ENCODE results near the gene ACADSB. TPM values are rescaled to one million over a fixed set of nuclear protein-coding genes. Genes with fewer than 3 reads are reported as not detected.

ACADSB gene
- polyA plus RNA-seq (2011; rRNA removed) (12.5 and 16.1 TPM in 2 replicates), polyA minus RNA-seq (2011; rRNA and poly(A)+ RNA removed) (6.3 and 8.7 TPM in 2 replicates)

DNA sequence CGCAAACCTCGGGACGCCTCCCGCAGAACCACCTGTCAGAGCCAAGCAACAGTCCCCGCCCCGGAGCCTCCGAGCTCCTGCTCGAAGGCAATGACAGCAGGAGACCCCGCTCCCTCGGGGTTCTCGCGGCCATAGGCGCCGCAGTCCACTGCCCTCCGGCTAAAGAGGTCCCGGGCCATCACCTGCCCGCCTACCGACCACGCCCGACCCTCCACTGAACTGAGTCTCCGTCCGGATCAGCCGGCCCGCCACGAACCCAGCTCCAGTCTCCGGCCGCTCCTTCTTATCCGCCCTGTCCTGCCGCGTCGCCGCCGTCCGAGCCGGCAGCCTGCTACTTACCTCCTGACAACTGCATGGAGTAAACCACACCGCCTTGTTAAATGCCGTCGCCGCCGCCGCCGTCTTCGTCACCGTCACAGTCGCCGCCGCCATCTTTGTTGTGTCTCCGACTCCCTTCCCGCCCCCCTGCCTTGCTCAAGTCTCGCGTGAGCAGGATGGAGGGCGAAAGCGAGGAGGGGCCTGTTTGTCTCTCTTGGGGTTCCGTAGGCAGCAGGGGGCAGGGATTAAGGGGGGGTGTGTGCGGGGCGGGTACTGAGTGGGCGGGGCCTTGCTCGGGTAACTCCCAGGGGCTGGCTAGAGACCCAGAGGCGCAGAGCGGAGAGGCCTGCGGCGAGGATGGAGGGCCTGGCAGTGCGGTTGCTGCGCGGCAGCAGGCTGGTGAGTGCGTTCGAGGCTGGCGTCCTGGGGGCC, at the start of gene ACADSB, which contains the start of gene IKZF5:
TSS of gene ACADSB (plus strand) at position 652 of the 750 bp plus-strand sequence. CDS start at position 676, 24 bp downstream.
TSS of gene IKZF5 (minus strand) at position 441 of the 750 bp plus-strand sequence. CDS start 10,170 bp downstream, outside the sequence.
- H3K27ac ChIP-seq (ENCODE audit: low read depth, low read length), result peak within 1 kb of the TSS; percentile 73
- TF ChIP-seq, protein P1, sequence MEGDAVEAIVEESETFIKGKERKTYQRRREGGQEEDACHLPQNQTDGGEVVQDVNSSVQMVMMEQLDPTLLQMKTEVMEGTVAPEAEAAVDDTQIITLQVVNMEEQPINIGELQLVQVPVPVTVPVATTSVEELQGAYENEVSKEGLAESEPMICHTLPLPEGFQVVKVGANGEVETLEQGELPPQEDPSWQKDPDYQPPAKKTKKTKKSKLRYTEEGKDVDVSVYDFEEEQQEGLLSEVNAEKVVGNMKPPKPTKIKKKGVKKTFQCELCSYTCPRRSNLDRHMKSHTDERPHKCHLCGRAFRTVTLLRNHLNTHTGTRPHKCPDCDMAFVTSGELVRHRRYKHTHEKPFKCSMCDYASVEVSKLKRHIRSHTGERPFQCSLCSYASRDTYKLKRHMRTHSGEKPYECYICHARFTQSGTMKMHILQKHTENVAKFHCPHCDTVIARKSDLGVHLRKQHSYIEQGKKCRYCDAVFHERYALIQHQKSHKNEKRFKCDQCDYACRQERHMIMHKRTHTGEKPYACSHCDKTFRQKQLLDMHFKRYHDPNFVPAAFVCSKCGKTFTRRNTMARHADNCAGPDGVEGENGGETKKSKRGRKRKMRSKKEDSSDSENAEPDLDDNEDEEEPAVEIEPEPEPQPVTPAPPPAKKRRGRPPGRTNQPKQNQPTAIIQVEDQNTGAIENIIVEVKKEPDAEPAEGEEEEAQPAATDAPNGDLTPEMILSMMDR (IDR thresholded peaks at IDR 0.05; ENCODE audit: low read depth, low read length), result no peak
- CTCF ChIA-PET, result interaction anchor here (1.5 to 2.1 kb wide), 3 partner anchors 27 to 125 kb away, joined by 3 to 24 read pairs (median 4); partner anchors contain the start of gene PSTK
- H3K4me3 ChIP-seq (ENCODE audit: low read depth, low read length), result peak within 1 kb of the TSS; percentile 91
- H3K27me3 ChIP-seq (ENCODE audit: control insufficient read depth, insufficient read depth, low read length), result no peaks in the 10 kb centered on the region
- H3K9me3 ChIP-seq (ENCODE audit: control insufficient read depth, insufficient read depth, low read length), result peaks cover 4% of the 10 kb centered on the region; the same call in 1 of the 2 replicates
- POLR2A ChIA-PET, result interaction anchor here (0.5 to 1.4 kb wide), 4 partner anchors 9 to 54 kb away, joined by 3 to 11 read pairs (median 5); partner anchors contain the start of gene C10orf88
- DNase-seq (ENCODE audit: low read depth, low spot score), result peak; percentile 95

DNA sequence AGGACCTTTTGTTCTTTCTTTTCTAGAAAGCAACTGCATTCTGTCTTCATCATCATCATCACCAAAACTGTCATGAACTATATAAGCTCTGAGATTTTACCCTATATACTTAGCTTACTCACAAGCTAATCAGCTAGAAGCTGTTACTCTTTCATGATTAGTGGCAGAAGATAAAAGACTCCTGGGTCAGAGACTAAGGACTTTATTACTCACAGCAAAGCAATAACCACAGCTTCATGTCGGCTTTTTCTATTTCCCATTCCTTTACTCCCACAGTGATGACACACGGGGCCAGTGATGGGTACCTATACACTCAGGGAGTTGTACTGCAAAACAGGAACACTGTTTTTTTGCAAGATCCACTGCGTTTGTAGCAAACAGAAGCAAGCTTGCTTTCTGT, 46.4 kb upstream of the ACADSB start:
- Histone ChIP-seq H3K27me3 (ENCODE audit: control insufficient read depth, insufficient read depth, low read length) (no peaks in the 10 kb centered on the region), H3K27ac (ENCODE audit: low read depth, low read length) (no peak overlapping the region), H3K9me3 (ENCODE audit: control insufficient read depth, insufficient read depth, low read length) (no peaks in the 10 kb centered on the region; the same call in 1 of the 2 replicates), H3K4me3 (ENCODE audit: low read depth, low read length) (no peak overlapping the region)
- no peak for DNase-seq (ENCODE audit: low read depth, low spot score)
- TF ChIP-seq, protein P1 (IDR thresholded peaks at IDR 0.05; ENCODE audit: low read depth, low read length), result no peak
- ChIA-PET CTCF (interaction anchor here (0.7 to 1.2 kb wide), 2 partner anchors 17 to 20 kb away, joined by 3 to 11 read pairs; partner anchors contain the start of gene PSTK), POLR2A (no interaction called here)

DNA sequence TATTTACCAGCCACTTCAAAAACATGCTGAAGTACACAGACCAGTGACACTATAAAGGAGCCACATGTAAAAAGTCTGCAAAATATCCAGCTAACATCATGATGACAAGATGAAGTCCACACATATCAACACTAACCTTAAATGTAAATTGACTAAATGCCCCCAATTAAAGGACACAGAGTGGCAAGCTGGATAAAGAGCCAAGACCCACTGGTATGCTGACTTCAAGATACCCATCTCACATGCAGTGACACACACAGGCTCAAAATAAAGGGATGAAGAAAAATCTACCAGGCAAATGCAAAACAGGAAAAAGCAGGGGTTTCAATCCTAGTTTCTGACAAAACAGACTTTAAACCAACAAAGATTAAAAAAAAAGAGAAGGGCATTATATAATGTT, 41.9 kb upstream of the ACADSB start:
- no peaks in the 10 kb centered on the region for H3K27me3 ChIP-seq (ENCODE audit: control insufficient read depth, insufficient read depth, low read length)
- no peak overlapping the region for H3K27ac ChIP-seq (ENCODE audit: low read depth, low read length)
- no peak for DNase-seq (ENCODE audit: low read depth, low spot score)
- CTCF ChIA-PET, result no interaction called here
- no peaks in the 10 kb centered on the region; the same call in 1 of the 2 replicates for H3K9me3 ChIP-seq (ENCODE audit: control insufficient read depth, insufficient read depth, low read length)
- H3K4me3 ChIP-seq (ENCODE audit: low read depth, low read length), result no peak overlapping the region
- POLR2A ChIA-PET, result no interaction called here
- TF ChIP-seq, protein P1 (IDR thresholded peaks at IDR 0.05; ENCODE audit: low read depth, low read length), result no peak

DNA sequence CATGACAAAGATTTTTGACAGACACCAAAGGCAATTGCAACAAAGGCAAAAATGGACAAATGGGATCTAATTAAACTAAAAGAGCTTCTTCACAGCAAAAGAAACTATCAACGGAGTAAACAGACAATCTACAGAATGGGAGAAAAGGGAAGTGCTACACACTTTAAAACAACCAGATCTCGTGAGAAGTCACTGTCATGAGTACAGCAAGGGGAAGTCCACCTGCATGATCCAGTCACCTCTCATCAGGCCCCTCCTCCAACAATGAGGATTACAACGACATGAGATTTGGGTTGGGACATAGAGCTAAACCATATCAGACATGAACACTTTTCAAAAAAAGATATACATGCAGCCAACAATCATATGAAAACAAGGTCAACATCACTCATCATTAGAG, 40.1 kb upstream of the ACADSB start:
- CTCF ChIA-PET, result interaction anchor here (0.6 kb wide), 1 partner anchor 10 kb away, joined by 3 read pairs; no protein-coding TSS in a partner anchor
- H3K9me3 ChIP-seq (ENCODE audit: control insufficient read depth, insufficient read depth, low read length), result no peaks in the 10 kb centered on the region; the same call in 1 of the 2 replicates
- no peak overlapping the region for H3K4me3 ChIP-seq (ENCODE audit: low read depth, low read length)
- TF ChIP-seq, protein P1 (IDR thresholded peaks at IDR 0.05; ENCODE audit: low read depth, low read length), result no peak
- no peaks in the 10 kb centered on the region for H3K27me3 ChIP-seq (ENCODE audit: control insufficient read depth, insufficient read depth, low read length)
- POLR2A ChIA-PET, result no interaction called here
- no peak overlapping the region for H3K27ac ChIP-seq (ENCODE audit: low read depth, low read length)
- DNase-seq (ENCODE audit: low read depth, low spot score), result no peak

DNA sequence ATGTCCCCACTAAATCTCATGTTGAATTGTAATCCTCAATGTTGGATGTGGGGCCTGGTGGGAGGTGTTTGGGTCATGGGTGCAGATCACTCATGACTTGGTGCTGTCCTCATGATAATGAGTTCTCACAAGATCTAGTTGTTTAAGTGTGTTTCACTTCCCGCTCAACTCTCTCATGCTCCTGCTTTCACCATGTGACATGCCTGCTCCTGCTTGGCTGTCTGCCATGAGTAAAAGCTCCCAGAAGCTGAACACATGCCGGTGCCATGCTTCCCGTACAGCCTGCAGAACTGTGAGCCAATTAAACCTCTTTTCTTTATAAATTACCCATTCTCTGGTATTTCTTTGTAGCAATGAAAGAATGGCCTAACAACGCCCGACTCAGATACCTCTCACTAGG, 34.8 kb upstream of the ACADSB start:
- TF ChIP-seq, protein P1 (IDR thresholded peaks at IDR 0.05; ENCODE audit: low read depth, low read length), result no peak
- ChIA-PET CTCF (no interaction called here), POLR2A (no interaction called here)
- no peaks in the 10 kb centered on the region for H3K27me3 ChIP-seq (ENCODE audit: control insufficient read depth, insufficient read depth, low read length)
- H3K27ac ChIP-seq (ENCODE audit: low read depth, low read length), result no peak overlapping the region
- DNase-seq (ENCODE audit: low read depth, low spot score), result no peak
- no peak overlapping the region for H3K4me3 ChIP-seq (ENCODE audit: low read depth, low read length)
- no peaks in the 10 kb centered on the region for H3K9me3 ChIP-seq (ENCODE audit: control insufficient read depth, insufficient read depth, low read length)
